Astrocyte of the cerebellum (primary cell): ENCODE results near the gene ADRA2B.

Source experiments
- DNase-seq: peaks from one replicate; pipeline ENCODE4 v3.0.0-alpha.2; 2011; ENCODE audit warnings: low read depth
- H3K4me3 ChIP-seq: 2 replicates; pipeline ENCODE4 v1.5.1; 2011; ENCODE audit warnings: mild to moderate bottlenecking, low read depth, low read length, moderate library complexity
- CTCF ChIP-seq: IDR thresholded peaks from 2 replicates; pipeline ENCODE4 v1.5.1; 2012; ENCODE audit warnings: low read length, low read depth, moderate library complexity, mild to moderate bottlenecking; ENCODE audit errors: missing control alignments
- in situ Hi-C: cut with HindIII; loops from 2 replicates; pipeline ENCODE4 v1.10.0; 2017; ENCODE audit warnings: low sequenced_read_pairs

Gene ADRA2B

GRCh38 chr2:96100893-96101304 lies 15.5 kb downstream of the ADRA2B start:
- H3K4me3 ChIP-seq: no peak overlapping the region
- DNase-seq: no peak
- TF ChIP-seq CTCF: no peak
- in situ Hi-C loops: no loop called here

GRCh38 chr2:96099861-96100798 lies 16.2 kb downstream of the ADRA2B start:
- H3K4me3 ChIP-seq: no peak overlapping the region
- in situ Hi-C loops: no loop called here
- no peak for TF ChIP-seq CTCF
- DNase-seq: no peak

- DNase-seq: no peak
- H3K4me3 ChIP-seq: no peak overlapping the region
- no peak for TF ChIP-seq CTCF
- in situ Hi-C loops: no loop called here
Observed at GRCh38 chr2:96098900-96099590, 17.3 kb downstream of the ADRA2B start.

- DNase-seq: no peak
- H3K4me3 ChIP-seq: no peak overlapping the region
- no peak for TF ChIP-seq CTCF
- in situ Hi-C loops: no loop called here
Observed at GRCh38 chr2:96097951-96098823, 18.2 kb downstream of the ADRA2B start.

- DNase-seq: no peak
- H3K4me3 ChIP-seq: no peak overlapping the region
- TF ChIP-seq CTCF: no peak
- in situ Hi-C loops: no loop called here
Observed at GRCh38 chr2:96097441-96097840, 18.9 kb downstream of the ADRA2B start.

- in situ Hi-C loops: no loop called here
- no peak for DNase-seq
- TF ChIP-seq CTCF: no peak
- H3K4me3 ChIP-seq: no peak overlapping the region
Observed at GRCh38 chr2:96095116-96095636, 21.2 kb downstream of the ADRA2B start.
